HL-60 (cell line): ENCODE measurements around the gene FAM184A.

Source experiments
- CTCF ChIP-seq: IDR thresholded peaks from one replicate; pipeline ENCODE4 v1.5.1; 2011; ENCODE audit warnings: low read length, control low read depth, inconsistent platforms; ENCODE audit not compliant: insufficient read depth
- POLR2AphosphoS5 ChIP-seq: IDR thresholded peaks from 2 replicates; pipeline ENCODE4 v1.6.1; 2012; ENCODE audit warnings: low read depth
- REST ChIP-seq: IDR thresholded peaks from 2 replicates; pipeline ENCODE4 v1.6.1; 2012; ENCODE audit warnings: low read depth; ENCODE audit not compliant: insufficient replicate concordance
- SPI1 ChIP-seq: IDR thresholded peaks from 2 replicates; pipeline ENCODE4 v1.6.1; 2012; ENCODE audit warnings: low read depth, mild to moderate bottlenecking, borderline replicate concordance

GRCh38 chr6:118993803-118994251, 84.6 kb downstream of the FAM184A start:
- TF ChIP-seq CTCF (no peak), POLR2AphosphoS5 (no peak), REST (no peak), SPI1 (no peak)
